Stimulated activated CD4-positive, alpha-beta T cell treated with anti-CD3 and anti-CD28 coated beads, Interleukin-12 subunit alpha, Interleukin-12 subunit beta, amount 100 ng/mL, for 4 hours (primary cell): Measurements from ENCODE around the gene ATG2A.

Source experiments
- DNase-seq: peaks from one replicate; pipeline ENCODE4 v3.0.0-alpha.2; 2020

ATG2A gene

DNA sequence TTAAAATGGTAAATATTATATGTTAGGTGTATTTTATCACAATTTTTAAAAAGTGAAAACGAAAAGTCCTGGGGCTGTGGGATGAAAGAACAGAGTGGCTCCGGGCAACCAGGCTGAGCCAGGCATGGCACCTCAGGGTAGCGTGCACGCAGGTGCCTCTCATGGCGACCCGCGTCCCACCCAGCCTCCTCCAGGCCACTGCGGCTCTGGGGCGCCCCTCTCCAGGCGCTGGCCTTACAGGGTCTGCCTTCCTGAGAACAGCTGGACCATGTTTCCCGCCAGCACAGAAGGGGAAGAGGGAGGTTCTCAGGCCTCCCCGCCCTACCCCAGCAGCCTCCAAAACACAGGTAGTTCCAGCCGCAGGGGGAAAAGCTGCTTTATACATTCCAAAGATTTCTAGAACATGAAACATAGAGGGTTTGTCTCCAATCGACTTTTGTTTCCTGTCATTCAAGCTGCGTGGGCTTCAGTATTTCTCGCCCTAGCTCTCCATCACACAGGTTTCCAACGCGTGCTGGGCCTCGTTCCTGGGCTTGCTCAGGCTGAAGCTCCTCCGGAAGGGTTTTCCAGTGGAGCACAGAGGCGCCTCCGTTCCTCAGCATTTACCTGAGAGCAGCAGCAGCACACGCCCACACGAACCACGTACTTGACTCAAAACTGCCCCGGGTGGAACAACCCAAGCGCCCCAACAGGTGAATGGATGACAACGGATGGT lies 49.1 kb downstream of the ATG2A start:
- no peak for DNase-seq

DNA sequence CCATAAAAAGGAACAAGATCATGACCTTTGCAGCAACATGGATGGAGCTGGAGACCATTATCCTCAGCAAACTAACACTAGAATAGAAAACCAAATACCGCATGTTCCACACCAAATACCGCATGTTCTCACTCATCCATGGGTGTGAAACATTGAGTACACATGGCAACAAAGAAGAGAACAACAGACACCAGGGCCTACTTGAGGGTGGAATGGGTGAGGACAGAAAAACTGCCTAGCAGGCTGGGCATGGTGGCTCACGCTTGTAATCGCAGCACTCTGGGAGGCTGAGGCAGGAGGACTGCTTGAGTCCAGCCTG lies 50.9 kb downstream of the ATG2A start:
- no peak for DNase-seq

DNA sequence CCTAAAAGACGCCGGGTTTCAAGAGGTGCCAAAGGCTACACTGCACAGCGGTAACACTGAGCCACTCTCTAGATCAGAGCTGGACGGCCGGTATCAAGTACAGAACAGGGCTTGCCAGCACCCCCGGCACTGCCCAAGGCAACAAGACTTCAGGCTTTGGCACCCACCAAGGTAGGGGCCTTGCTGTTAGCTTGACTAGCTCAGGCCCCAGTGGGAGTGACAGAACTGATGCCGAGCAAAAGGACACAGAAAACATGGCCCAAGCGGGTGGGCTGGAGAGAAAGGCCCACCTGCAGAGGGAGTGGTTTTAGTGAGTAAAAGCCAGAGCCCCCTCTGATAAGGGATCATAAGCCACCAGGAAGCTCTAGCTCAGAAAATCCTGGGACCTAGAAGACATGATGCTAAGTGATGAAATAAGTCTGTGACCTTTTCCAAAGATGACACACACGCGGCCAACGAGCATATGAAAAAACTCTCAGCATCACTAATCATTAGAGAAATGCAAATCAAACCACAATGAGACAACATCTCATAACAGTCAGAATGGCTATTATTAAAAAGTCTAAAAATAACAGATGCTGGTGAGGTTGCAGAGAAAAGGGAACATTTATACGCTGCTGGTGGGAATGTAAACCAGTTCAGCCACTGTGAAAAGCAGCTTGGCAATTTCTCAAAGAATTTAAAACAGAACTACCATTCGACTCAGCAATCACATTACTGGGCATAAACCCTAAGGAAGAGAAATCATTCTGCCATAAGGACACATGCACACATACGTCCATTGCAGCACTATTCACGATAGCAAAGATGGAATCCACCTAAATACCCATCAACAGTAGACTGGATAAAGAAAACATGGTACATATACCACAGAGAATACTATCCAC lies 51.5 kb downstream of the ATG2A start:
- no peak for DNase-seq

DNA sequence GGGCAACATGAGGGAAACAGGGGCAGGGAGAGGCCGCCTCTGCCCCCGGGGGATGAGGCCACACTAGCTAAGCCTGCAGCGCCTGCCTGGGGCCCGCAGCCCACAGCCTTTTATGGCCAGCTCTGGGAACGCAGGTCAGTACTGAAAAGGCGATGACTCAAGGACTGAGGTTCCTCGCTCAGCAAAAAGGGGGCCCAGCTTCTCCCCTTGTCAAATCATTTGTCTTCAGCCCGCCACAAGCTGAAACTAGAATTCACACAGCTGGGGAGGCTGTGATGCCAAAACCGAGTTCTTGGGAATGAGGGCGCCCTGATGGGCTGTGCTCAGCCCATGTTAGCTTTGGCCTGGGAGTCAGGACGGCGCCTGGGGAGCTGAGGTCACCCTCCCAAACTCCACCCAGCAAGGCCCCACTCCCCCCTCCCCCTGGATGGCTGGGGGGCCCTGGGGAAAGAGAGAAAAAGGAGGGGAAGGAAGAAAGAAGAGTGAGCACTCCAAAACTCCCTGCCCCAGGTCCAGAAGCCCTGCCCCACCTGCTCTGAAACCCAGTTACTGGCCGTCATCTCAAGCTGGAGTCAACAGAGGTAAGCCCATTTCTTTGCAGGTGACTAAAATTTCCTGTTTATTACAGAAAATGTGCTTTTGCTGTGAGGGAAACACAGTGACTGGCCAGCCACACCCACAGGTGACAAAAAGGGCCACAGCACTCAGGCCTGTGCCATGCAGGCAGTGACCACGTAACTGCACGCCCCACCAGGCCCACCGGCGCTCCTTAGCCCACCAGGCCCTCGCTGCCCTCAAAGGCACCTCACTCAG lies 52.3 kb downstream of the ATG2A start:
- DNase-seq: no peak

DNA sequence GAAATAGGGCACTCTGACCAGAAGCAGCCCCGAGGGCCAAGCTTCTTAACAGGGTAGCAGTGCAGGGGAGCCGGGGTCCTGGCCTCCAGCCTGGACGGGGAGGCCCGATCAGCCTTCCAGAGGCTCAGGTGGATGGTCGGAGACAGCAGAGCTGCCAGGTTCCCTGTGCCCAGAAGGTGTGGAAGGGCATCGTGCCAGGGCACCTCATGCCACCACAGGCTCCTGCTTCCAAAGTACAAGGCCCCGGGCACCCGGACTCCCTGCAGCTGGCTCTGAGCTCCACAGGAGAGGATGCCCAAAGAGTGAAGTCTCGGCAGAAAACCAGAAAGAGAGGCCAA lies 52.9 kb downstream of the ATG2A start:
- DNase-seq: no peak

DNA sequence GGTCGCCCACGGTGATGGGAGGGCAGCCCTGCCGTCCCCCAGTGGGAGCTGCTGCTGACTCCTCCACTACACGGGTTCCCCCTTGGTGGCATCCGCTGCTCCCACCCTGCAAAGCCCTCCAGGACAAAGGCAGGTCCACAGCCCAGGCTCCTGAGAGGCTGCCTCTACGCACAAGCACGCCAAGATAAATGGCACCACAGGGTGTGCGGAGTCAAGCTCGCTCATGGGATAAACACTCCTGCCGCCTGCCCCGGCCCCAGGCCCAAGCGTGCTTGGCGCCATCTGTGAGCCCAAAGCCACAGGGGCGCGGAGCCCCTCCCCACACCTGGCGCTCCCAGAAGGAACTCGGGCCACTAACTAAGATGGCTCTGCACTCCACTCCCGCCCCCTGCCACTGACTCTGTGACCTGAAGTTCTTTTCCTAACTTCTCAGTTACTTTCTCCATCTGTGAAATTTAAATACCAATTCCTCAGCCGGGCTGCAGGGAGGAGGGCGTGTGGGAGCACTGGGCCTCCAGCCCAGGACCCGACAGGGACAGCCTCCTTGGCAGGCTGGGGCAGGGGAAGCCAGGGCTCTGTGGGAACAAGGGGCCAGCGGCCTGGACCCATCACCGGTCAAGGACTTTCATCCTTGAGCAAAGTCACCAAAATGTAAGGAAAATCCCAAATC lies 53.5 kb downstream of the ATG2A start:
- no peak for DNase-seq

DNA sequence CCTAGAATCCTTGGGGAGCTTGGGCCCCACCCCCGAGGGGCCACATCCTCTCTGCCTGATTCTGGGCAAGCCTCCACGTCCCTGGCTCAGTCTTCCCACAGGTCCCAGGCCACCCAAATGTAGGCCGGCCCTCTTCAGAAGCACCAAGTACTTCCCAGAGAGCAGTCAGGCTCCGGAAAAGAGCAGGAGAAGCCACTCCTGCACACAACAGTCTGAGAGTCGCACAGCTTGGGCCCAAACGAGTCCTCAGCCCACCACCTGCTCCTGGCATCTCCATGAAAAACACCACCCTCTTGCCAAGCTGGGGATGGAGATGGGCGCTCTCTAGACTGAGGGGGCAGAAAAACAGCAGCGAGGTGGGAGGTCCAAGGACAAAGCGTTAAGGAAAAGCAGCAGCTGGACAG lies 54.0 kb downstream of the ATG2A start:
- no peak for DNase-seq

DNA sequence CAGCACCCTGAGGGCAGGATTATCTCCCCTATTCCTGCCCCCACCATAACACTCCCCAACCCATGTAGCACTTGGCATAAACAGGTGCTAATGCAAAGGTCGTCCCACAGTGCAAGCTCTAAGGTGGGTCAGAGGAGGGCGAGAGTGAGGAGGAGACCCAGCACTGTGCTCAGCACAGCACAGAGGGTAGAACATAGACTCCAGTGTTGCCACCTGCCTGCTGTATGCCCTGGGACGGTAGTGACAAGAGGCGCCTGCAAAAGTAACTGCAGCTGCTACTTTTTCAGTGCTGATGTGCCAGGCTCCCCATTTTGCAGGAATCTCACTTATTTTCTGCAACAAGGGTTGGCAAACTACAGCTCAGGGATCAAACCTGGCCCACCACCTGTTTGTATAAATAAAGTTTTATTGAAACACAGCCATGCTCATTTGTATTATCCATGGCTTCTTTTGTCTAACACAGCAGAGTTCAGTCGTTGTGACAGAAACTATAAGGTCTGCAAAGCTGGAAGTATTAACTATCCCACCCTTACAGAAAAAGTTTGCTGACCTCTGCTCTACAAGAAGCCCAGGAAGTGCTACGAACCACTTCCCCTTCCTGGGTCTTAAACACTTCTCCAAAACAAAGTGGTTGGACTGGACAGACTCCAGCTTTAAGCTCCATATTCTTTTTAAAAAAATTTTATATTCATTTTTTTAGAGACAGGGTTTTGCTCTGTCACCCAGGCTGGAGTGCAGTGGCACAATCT lies 55.6 kb downstream of the ATG2A start:
- DNase-seq: no peak

DNA sequence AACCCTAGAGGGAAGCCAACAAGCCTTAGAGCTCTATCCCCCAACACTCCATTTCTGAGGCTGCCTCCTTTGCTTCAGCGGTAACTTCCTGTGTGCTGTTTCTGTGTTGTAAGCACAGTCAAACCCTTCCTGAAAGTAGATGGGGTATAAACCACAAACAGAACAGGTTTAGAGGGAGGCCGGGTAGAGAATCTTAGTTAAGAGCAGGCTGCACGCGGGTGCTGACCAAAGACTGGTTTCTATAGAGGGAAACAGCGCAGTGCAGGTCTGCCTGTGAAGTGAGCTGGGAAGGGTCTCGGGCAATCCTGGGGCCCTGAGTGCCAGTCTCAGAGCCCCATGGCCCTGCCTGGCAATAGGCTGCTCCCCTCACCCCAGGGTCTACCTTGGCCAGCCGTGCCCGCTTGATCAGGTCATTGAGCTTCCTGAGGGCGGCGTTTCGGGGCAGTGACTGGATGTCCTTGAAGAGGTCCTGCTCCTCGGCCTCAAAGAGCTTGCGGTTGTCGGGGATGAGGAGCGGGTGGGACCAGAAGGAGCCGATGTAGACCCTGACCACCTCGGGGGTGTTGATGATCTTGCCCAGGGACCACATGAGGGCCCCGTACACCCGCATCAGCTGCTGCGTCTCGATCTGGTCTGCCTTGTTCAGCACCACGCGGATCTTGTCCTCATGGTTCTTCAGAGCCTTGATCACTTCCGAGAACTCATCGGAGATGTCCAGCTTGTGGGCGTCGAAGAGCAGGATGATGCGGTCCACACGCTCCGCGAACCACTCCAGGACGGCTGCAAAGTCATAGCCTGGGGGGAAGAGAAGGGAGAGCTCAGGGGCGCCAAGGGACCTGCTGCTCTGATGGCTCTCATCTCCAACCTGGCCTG lies 57.2 kb downstream of the ATG2A start:
- no peak for DNase-seq

DNA sequence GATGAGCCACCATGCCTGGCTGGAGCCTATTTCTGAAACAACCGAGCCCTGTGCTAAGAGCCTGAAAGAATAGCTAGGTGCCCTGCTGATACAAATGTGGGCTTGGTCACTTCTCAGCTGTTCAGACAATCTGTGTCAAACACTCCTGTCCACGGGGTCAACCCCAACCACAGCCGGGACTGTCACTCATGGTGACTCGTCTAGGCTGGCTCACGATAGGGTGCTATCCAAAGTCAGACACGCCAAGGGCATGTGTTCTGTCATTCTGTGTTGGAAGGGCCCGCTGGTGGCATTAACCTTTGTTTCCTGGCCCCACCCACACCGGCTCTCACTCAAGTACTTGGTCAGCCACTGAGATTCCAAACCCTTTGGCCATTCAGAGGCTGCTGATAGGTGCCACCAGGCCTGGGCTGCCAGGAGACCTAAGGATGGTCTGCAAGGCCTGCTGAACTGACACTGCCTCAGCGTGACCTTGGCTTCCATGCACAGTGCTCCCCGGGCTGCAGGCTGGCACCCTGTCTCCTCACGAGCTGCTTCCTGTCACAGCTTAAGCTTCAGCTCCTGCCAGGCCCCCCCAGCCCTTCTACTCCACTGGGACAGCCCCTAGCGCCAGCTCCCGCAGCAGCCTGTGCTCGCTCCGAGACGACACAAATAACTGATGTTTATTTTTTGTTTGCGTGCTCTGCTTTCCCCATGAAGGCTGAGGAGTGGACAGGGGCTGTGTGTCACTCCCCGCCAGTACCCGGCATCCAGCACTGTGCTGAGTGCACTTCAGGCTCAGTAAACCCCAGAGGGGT lies 58.3 kb downstream of the ATG2A start:
- DNase-seq: no peak

DNA sequence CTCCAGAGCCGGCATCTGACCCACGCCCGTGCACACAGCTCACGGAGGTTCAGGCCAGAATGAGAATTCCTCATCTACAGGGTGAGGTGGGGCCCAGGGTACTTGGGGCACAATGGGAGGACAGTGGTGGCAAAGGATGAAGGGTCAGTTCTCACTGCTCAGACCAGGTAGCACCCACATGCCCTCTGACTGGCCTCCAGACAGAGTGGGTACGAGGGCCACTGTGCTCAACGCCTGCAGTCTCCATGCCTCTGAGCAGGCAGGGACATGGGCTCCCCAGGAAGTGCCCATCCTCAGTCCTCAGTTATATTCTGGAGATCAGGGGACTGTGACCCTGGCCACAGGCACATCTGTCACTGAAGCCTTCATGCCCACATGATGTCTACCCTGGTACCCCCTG lies 59.5 kb downstream of the ATG2A start:
- no peak for DNase-seq

DNA sequence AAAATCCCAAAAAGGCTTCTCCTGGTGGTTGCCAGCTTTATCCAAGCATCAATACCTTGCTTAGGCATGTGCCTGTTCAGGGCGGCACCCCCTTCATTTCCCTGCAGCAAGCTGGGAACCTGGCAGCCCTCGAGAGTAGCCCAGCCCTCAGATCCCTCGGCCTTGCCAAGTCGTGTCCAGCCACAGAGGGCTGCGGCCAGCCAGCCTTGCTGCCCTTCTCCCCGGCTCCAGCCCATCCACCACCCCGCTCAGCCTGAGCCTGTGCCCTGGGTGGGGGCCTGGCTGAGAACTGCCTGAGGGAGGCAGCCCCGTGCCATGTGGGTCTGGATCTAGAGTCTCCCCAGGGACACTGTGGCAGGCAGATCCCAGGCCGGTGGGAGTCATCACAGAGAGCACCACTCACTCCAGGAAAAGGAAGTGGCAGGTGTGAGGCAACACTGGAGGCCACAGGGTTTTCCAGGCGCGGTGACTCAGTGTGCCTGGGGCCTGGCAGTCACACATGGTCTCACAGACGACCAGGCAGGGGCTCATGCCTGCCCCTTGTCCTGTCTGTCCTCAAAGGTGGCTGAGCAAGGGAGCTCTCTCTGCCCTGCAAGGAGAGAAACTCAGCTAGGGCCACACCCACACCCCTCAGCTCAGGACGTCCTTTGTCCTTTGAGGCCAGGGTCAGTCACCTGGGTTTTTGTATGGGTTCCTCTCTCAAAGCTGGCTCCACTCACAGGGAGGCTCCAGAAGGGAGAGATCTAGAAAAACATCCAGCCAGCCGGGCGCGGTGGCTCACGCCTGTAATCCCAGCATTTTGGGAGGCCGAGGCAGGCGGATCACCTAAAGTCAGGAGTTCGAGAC lies 60.4 kb downstream of the ATG2A start:
- no peak for DNase-seq

DNA sequence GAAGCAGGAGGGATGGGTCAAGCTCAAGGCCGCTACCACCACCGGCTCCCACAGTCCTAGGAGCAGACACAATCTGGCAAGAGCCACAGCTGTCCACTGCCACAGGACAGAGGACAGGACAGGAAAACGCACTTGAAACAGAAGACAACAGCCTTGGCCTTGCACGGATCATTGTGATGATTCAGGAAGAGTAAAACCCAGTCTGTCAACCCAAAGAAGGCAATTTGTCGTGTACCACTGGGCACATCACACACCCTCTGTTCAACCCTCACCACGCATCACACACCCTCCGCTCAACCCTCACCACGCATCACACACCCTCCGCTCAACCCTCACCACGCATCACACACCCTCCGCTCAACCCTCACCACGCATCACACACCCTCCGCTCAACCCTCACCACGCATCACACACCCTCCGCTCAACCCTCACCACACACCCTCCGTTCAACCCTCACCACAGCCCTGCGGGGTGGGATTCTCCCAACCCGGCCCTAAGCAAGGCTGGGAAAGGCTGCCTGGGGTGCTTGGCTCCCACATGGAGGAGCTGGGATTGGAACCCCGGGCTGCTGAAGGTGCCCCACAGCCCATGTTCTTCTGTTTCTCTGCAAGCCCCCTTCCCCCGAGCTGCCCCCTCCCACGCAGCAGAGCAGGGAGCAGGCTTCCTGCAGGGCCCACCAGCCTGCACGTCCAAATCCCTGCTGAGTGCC lies 61.3 kb downstream of the ATG2A start:
- no peak for DNase-seq

DNA sequence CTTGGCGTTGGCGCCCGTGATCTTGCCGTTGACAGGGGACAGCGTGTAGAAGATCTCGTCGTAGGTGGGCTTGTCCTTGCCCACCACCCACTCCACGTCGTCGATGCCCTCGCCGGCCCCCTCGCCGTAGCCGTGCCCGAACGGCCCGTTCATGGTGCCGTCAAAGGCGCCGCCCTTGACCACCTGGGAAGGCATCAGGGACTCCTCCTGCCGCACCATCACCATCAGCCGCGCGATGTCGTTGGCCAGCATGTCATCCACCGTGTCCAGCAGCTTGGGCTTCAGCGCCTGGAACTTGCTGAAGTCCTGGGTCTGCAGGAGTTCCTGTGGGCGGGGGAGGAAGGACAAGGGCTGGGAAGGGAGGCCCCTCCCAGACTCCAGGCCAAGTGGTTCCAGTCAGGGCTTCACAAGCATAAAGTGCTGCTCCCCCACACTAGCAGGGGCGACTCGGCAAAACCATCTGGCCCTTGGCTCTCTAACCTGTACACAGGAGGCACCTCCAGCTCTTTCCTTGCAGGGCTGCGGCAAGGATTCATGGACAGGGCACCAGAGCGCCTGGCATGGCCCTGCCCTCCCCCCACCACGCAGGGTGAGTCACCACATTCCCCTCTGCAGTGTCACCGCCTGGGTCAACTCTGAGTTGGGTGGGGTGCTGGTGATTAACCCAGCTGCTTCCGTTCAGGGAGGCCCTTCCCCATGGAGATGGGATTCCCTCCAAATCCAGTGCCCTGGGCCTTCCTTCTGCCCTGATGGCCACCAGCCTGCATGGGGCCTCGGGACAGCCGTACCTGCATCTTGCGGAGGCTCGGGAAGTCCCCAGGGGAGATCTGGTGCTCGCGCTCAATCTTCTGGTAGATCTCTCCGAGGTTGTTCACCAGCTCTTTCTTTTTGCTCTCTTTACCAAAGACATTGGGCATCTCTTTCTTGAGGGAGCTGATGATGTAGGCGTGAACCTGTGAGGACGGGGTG lies 62.2 kb downstream of the ATG2A start:
- no peak for DNase-seq

DNA sequence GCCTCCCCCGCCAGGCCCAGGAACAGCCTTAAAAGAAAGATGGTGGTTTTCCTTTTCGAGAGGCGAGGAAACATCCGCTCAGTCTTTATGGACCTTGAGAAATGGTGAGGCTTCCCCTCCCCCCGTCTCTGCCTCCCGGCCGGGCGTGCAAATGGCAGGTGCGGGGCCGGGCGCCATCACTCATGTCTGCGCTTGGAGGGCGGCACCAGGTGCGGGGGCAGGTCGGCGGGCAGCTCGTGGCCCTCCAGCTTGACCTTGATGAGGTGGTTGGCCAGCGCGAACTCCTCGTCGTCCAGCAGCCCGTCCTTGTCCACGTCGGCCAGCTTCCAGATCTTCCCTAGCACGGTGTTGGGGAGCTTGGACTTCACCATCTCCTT lies 62.9 kb downstream of the ATG2A start:
- no peak for DNase-seq

DNA sequence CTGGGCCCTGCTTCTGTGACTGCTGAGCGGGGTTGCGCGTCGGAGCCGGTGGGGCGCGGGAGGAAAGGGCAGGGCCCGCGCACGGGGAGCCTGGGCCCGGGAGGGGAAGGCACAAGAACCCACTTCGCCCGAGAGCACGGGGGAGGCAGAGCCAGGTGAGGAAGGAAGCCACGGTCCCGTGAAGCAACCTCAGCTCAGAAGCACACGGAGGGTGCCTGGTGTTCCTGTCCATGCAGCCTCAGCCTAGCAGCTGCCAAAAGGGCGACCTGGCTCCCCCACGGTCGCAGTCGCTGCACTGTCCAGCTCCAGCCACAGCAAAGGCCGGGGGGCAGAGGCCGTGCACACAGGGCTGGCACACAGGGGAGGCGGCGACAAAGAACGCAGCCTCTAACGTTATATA lies 63.3 kb downstream of the ATG2A start:
- no peak for DNase-seq

DNA sequence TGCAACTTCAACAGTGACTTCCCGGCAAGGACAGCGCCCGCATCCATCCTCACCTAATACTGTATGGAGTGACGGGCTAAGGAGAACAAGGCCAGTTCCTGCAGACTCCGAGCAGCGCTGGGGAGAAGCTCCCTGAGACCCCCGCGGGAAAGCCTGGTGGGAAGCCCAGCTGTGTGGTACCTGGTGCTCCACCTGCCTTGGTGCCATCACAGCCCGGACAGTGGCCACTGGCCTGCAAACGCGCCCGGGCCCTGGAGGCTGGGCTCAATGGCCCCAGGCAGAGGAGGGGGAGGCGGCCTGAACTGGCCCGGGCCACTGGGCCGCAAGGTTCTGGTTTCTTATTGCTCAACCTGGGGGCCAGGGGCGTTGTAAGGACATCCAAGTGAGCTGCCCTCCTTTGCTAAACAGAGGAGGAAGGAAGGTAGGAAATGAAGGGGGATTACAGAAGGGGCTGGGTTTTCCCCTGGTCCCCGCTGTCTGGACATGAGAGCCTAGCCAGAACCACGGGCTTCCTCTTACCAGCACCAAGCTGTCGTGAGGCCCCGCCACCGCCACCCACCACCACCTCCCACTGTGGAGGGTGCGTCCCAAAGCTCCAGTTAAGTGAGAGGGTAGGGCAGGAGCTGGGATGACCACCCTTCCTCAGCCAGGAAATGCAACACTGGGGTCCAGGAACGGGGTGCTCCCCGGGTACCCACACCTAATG lies 64.1 kb downstream of the ATG2A start:
- DNase-seq: no peak
